Measurements from ENCODE around the gene ABCA7. TPM values are rescaled to one million over a fixed set of nuclear protein-coding genes. Genes with fewer than 3 reads are reported as not detected.

Gene ABCA7
- total and polyA plus RNA-seq, 4 donors: 9.4 to 23.7 (median 15.7) TPM

GRCh38 chr19:1107661-1108261 is 67.9 kb downstream of the ABCA7 start:
- WGBS (ENCODE audit: insufficient coverage): 94% methylated on average over 23 of the region's 25 CpGs
- DNase-seq (ENCODE audit: low read depth in 4 of 6, low spot score in 6 of 6): no peak
- Histone ChIP-seq H3K4me3 (ENCODE audit: low read depth, low read length) (no peak overlapping the region), H3K36me3 (ENCODE audit: control insufficient read depth, insufficient read depth, low read length) (peaks cover 78% of the 10 kb centered on the region), H3K9me3 (ENCODE audit: control insufficient read depth, insufficient read depth, low read length) (no peaks in the 10 kb centered on the region), H3K27me3 (ENCODE audit: control insufficient read depth, insufficient read depth, low read length) (no peaks in the 10 kb centered on the region), H3K27ac (ENCODE audit: low read depth, low read length) (no peak overlapping the region), H3K4me1 (ENCODE audit: control insufficient read depth, insufficient read depth, low read length) (peaks cover 31% of the 10 kb centered on the region)

- H3K36me3 ChIP-seq (ENCODE audit: control insufficient read depth, insufficient read depth, low read length): peaks cover 85% of the 10 kb centered on the region
- no peak overlapping the region for H3K4me3 ChIP-seq (ENCODE audit: low read depth, low read length)
- DNase-seq (ENCODE audit: low read depth in 4 of 6, low spot score in 6 of 6): no peak
- no peaks in the 10 kb centered on the region for H3K9me3 ChIP-seq (ENCODE audit: control insufficient read depth, insufficient read depth, low read length)
- H3K4me1 ChIP-seq (ENCODE audit: control insufficient read depth, insufficient read depth, low read length): peaks cover 31% of the 10 kb centered on the region
- WGBS (ENCODE audit: insufficient coverage): 94% methylated on average over 78 of the region's 89 CpGs
- no peaks in the 10 kb centered on the region for H3K27me3 ChIP-seq (ENCODE audit: control insufficient read depth, insufficient read depth, low read length)
- no peak overlapping the region for H3K27ac ChIP-seq (ENCODE audit: low read depth, low read length)
Measured at GRCh38 chr19:1108291-1109031, 68.6 kb downstream of the ABCA7 start.

- no peak for DNase-seq (ENCODE audit: low read depth in 4 of 6, low spot score in 6 of 6)
- Histone ChIP-seq H3K27ac (ENCODE audit: low read depth, low read length) (no peak overlapping the region), H3K4me3 (ENCODE audit: low read depth, low read length) (no peak overlapping the region), H3K9me3 (ENCODE audit: control insufficient read depth, insufficient read depth, low read length) (no peaks in the 10 kb centered on the region), H3K27me3 (ENCODE audit: control insufficient read depth, insufficient read depth, low read length) (no peaks in the 10 kb centered on the region), H3K36me3 (ENCODE audit: control insufficient read depth, insufficient read depth, low read length) (peaks cover 92% of the 10 kb centered on the region), H3K4me1 (ENCODE audit: control insufficient read depth, insufficient read depth, low read length) (peaks cover 34% of the 10 kb centered on the region)
- 88% methylated on average over 45 of the region's 48 CpGs for WGBS (ENCODE audit: insufficient coverage)
Measured at GRCh38 chr19:1109032-1109551, 69.2 kb downstream of the ABCA7 start.

GRCh38 chr19:1109697-1110671 is 70.1 kb downstream of the ABCA7 start:
- no peak overlapping the region for H3K27ac ChIP-seq (ENCODE audit: low read depth, low read length)
- 91% methylated on average over 45 of the region's 54 CpGs for WGBS (ENCODE audit: insufficient coverage)

GRCh38 chr19:1110809-1111640 is 71.1 kb downstream of the ABCA7 start:
- H3K9me3 ChIP-seq (ENCODE audit: control insufficient read depth, insufficient read depth, low read length): no peaks in the 10 kb centered on the region
- no peaks in the 10 kb centered on the region for H3K27me3 ChIP-seq (ENCODE audit: control insufficient read depth, insufficient read depth, low read length)
- H3K27ac ChIP-seq (ENCODE audit: low read depth, low read length): no peak overlapping the region
- no peak for DNase-seq (ENCODE audit: low read depth in 4 of 6, low spot score in 6 of 6)
- H3K4me1 ChIP-seq (ENCODE audit: control insufficient read depth, insufficient read depth, low read length): peaks cover 22% of the 10 kb centered on the region
- peaks cover 90% of the 10 kb centered on the region for H3K36me3 ChIP-seq (ENCODE audit: control insufficient read depth, insufficient read depth, low read length)
- no peak overlapping the region for H3K4me3 ChIP-seq (ENCODE audit: low read depth, low read length)
- WGBS (ENCODE audit: insufficient coverage): 77% methylated on average over 12 of the region's 18 CpGs

More at GRCh38 chr19:1109697-1110671, 70.1 kb downstream of the ABCA7 start:
- H3K4me1 ChIP-seq (ENCODE audit: control insufficient read depth, insufficient read depth, low read length): peaks cover 32% of the 10 kb centered on the region
- no peaks in the 10 kb centered on the region for H3K9me3 ChIP-seq (ENCODE audit: control insufficient read depth, insufficient read depth, low read length)
- peaks cover 93% of the 10 kb centered on the region for H3K36me3 ChIP-seq (ENCODE audit: control insufficient read depth, insufficient read depth, low read length)
- no peaks in the 10 kb centered on the region for H3K27me3 ChIP-seq (ENCODE audit: control insufficient read depth, insufficient read depth, low read length)
- no peak for DNase-seq (ENCODE audit: low read depth in 4 of 6, low spot score in 6 of 6)
- no peak overlapping the region for H3K4me3 ChIP-seq (ENCODE audit: low read depth, low read length)

GRCh38 chr19:1111641-1112267 is 71.8 kb downstream of the ABCA7 start:
- WGBS (ENCODE audit: insufficient coverage): 76% methylated on average over 15 of the region's 18 CpGs
- Histone ChIP-seq H3K36me3 (ENCODE audit: control insufficient read depth, insufficient read depth, low read length) (peaks cover 90% of the 10 kb centered on the region), H3K9me3 (ENCODE audit: control insufficient read depth, insufficient read depth, low read length) (no peaks in the 10 kb centered on the region), H3K27me3 (ENCODE audit: control insufficient read depth, insufficient read depth, low read length) (no peaks in the 10 kb centered on the region), H3K27ac (ENCODE audit: low read depth, low read length) (no peak overlapping the region), H3K4me3 (ENCODE audit: low read depth, low read length) (no peak overlapping the region), H3K4me1 (ENCODE audit: control insufficient read depth, insufficient read depth, low read length) (peaks cover 15% of the 10 kb centered on the region)
- DNase-seq (ENCODE audit: low read depth in 4 of 6, low spot score in 6 of 6): no peak

GRCh38 chr19:1112268-1113029 is 72.5 kb downstream of the ABCA7 start:
- DNase-seq (ENCODE audit: low read depth in 4 of 6, low spot score in 6 of 6): peak in 1 of 6 donors; percentile 25
- Histone ChIP-seq H3K36me3 (ENCODE audit: control insufficient read depth, insufficient read depth, low read length) (peaks cover 90% of the 10 kb centered on the region), H3K4me3 (ENCODE audit: low read depth, low read length) (no peak overlapping the region), H3K4me1 (ENCODE audit: control insufficient read depth, insufficient read depth, low read length) (peaks cover 14% of the 10 kb centered on the region), H3K27me3 (ENCODE audit: control insufficient read depth, insufficient read depth, low read length) (no peaks in the 10 kb centered on the region), H3K9me3 (ENCODE audit: control insufficient read depth, insufficient read depth, low read length) (no peaks in the 10 kb centered on the region), H3K27ac (ENCODE audit: low read depth, low read length) (no peak overlapping the region)
- 58% methylated on average over 69 of the region's 71 CpGs for WGBS (ENCODE audit: insufficient coverage)

All from spinal cord (tissue), 10 donors.